MM.1S (cell line): ENCODE measurements around the gene IRF3.

Source experiments
- DNase-seq: peaks from one replicate; pipeline ENCODE4 v3.0.0-alpha.2; 2015
- H2AFZ ChIP-seq: fragments of 300-600 bp; sonication (generic); 2 replicates; pipeline ENCODE4 v1.6.0; 2016; ENCODE audit warnings: antibody characterized with exemption, low read length
- H3F3A ChIP-seq: fragments of 300-600 bp; sonication (generic); 2 replicates; pipeline ENCODE4 v1.6.1; 2016; ENCODE audit warnings: mild to moderate bottlenecking, antibody characterized with exemption, low read length, moderate library complexity, mixed read lengths; ENCODE audit not compliant: insufficient read depth
- H3K27ac ChIP-seq: fragments of 300-600 bp; sonication (generic); 2 replicates; pipeline ENCODE4 v1.5.1; 2016; ENCODE audit warnings: mild to moderate bottlenecking, low read length
- H3K27me3 ChIP-seq: fragments of 300-600 bp; sonication (generic); replicated peaks from 2 replicates; pipeline ENCODE4 v1.6.0; 2016; ENCODE audit warnings: low read length; ENCODE audit not compliant: insufficient read depth
- H3K36me3 ChIP-seq: fragments of 300-600 bp; sonication (generic); replicated peaks from 2 replicates; pipeline ENCODE4 v1.6.1; 2016; ENCODE audit warnings: mild to moderate bottlenecking, low read length, mixed read lengths; ENCODE audit not compliant: insufficient read depth
- H3K4me1 ChIP-seq: fragments of 300-600 bp; sonication (generic); 2 replicates; pipeline ENCODE4 v1.6.1; 2016; ENCODE audit warnings: low read length, mixed read lengths
- H3K4me2 ChIP-seq: fragments of 300-600 bp; sonication (generic); 2 replicates; pipeline ENCODE4 v1.6.0; 2016; ENCODE audit warnings: low read depth, low read length
- H3K4me3 ChIP-seq: fragments of 300-600 bp; sonication (generic); 2 replicates; pipeline ENCODE4 v1.5.1; 2016; ENCODE audit warnings: low read length, mixed read lengths
- H3K79me2 ChIP-seq: fragments of 300-600 bp; sonication (generic); 2 replicates; pipeline ENCODE4 v1.6.1; 2016; ENCODE audit warnings: mixed run types, low read length, mixed read lengths
- H3K9ac ChIP-seq: fragments of 300-600 bp; sonication (generic); 2 replicates; pipeline ENCODE4 v1.6.1; 2016; ENCODE audit warnings: low read length, mixed read lengths
- H3K9me2 ChIP-seq: fragments of 300-600 bp; sonication (generic); replicated peaks from 2 replicates; pipeline ENCODE4 v1.6.1; 2016; ENCODE audit warnings: mild to moderate bottlenecking, low read length, mixed read lengths; ENCODE audit not compliant: insufficient read depth
- H3K9me3 ChIP-seq: fragments of 300-600 bp; sonication (generic); replicated peaks from 2 replicates; pipeline ENCODE4 v1.6.1; 2016; ENCODE audit warnings: mild to moderate bottlenecking, low read length, mixed read lengths; ENCODE audit not compliant: insufficient read depth
- H4K20me1 ChIP-seq: fragments of 300-600 bp; sonication (generic); 2 replicates; pipeline ENCODE4 v1.6.1; 2016; ENCODE audit warnings: mild to moderate bottlenecking, low read length, moderate library complexity, mixed read lengths; ENCODE audit not compliant: insufficient read depth
- EZH2 ChIP-seq: fragments of 300-600 bp; sonication (generic); optimal IDR thresholded peaks from 2 replicates; pipeline ENCODE3; 2017; ENCODE audit warnings: low read depth, mild to moderate bottlenecking, antibody characterized with exemption, low read length, mixed read lengths
- EZH2phosphoT487 ChIP-seq: fragments of 300-600 bp; sonication (generic); IDR thresholded peaks from 2 replicates; pipeline ENCODE4 v1.6.1; 2018; ENCODE audit warnings: antibody characterized with exemption, low read length
- TF ChIP-seq, protein P1 (sequence below): fragments of 300-600 bp; sonication (generic); IDR thresholded peaks from 2 replicates; pipeline ENCODE4 v1.5.1; 2016; ENCODE audit warnings: antibody characterized with exemption, low read length, mixed read lengths

The IRF3 gene

DNA sequence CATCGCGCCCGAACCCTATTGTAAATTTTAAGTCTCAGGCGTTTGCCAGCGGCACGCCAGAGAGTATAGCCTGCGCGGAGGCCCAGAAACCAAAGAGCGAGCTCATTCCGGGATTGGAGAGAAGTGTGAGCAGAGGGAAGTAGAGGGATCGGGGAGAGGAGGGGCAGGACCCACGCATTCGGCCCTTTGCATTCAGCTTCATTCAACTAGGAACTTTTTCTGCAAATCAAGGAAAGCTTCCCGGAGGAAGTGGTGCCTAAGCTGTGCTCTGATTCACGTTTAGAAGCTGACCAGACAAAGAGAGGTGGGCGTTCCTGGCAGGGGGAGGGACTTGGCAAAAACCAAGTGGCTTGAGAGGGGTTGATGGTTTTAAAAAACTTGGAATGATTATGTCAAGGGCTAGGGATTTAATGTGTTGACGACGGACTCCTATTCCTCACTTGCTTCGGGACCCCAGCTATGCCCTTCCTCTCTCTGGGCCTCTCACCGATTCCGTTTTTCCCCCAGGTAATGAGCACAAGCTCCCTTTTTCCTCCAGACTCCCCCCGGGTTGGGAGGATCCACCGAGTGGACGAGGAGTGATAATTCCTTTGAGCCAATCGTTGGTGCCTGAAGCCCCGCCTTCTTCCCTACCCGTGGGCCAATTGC, 10.6 kb upstream of the IRF3 start:
- TF ChIP-seq EZH2 (no peak), EZH2phosphoT487 (no peak)
- TF ChIP-seq, protein P1, sequence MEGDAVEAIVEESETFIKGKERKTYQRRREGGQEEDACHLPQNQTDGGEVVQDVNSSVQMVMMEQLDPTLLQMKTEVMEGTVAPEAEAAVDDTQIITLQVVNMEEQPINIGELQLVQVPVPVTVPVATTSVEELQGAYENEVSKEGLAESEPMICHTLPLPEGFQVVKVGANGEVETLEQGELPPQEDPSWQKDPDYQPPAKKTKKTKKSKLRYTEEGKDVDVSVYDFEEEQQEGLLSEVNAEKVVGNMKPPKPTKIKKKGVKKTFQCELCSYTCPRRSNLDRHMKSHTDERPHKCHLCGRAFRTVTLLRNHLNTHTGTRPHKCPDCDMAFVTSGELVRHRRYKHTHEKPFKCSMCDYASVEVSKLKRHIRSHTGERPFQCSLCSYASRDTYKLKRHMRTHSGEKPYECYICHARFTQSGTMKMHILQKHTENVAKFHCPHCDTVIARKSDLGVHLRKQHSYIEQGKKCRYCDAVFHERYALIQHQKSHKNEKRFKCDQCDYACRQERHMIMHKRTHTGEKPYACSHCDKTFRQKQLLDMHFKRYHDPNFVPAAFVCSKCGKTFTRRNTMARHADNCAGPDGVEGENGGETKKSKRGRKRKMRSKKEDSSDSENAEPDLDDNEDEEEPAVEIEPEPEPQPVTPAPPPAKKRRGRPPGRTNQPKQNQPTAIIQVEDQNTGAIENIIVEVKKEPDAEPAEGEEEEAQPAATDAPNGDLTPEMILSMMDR, result no peak
- Histone ChIP-seq H3K4me3 (peak overlapping the region; percentile 65), H3K9me2 (no peaks in the 10 kb centered on the region), H3K27ac (peak overlapping the region; percentile 96), H3K27me3 (no peaks in the 10 kb centered on the region), H2AFZ (peak overlapping the region; percentile 53), H3K36me3 (no peaks in the 10 kb centered on the region), H3K9ac (peak overlapping the region; percentile 90), H3K9me3 (no peaks in the 10 kb centered on the region), H3F3A (peaks cover 58% of the 10 kb centered on the region), H3K4me1 (peaks cover 24% of the 10 kb centered on the region), H4K20me1 (peaks cover 9% of the 10 kb centered on the region; the same call in 1 of the 2 replicates), H3K4me2 (peak overlapping the region; percentile 74), H3K79me2 (peaks cover 43% of the 10 kb centered on the region)
- DNase-seq, result peak; percentile 87

DNA sequence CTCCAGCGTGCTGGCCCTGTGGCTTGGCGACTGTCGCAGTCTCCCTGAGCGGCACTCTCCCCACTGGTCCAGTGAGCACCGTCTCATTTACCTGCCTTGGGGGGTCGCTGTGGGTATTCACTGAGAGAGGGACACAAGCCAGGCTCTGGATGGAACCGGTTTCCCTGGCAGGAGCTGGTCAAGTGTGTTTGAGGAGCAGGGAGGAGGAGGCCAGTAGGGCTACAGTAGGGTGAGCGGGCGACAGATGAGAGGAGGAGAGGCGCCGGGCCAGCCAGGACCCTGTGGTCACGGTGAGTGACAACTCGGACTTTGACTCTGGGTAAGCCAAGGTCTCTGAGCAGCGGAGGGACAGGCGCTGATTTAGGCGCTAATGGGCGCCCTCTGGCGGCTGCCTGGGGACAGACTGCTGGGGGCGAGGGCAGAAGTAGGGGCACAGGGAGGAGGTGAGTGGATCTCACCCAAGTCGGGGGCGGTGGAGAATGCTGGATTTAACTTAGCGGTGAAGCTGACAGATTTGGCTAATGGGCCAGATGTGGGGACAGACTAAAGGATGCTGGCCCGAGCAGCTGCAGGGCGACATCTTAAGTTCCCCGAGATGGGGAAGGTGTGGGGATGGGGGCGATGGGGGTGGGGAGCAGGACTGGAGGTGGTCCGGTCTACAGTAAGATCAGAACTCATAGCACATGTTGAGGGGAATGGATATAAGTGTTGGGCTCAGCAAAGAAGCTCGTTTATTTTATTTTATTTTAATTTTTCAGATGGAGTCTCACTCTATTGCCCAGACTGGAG, 6.7 kb upstream of the IRF3 start:
- DNase-seq, result peak; percentile 80
- Histone ChIP-seq H4K20me1 (no peaks in the 10 kb centered on the region), H3K4me1 (peaks cover 11% of the 10 kb centered on the region), H3K4me2 (peak overlapping the region; percentile 74; the same call in 1 of the 2 replicates), H3K9me2 (no peaks in the 10 kb centered on the region), H3K36me3 (no peaks in the 10 kb centered on the region), H3K9ac (peak overlapping the region; percentile 22; the same call in 1 of the 2 replicates), H3K9me3 (no peaks in the 10 kb centered on the region), H3K4me3 (0 out of 2 replicates have a peak overlapping the region, but pooled peaks have one; percentile 23), H3K79me2 (peaks cover 11% of the 10 kb centered on the region), H3K27me3 (no peaks in the 10 kb centered on the region), H3K27ac (peak overlapping the region; percentile 24; the same call in 1 of the 2 replicates), H2AFZ (peak overlapping the region; percentile 56), H3F3A (peaks cover 32% of the 10 kb centered on the region)
- TF ChIP-seq, protein P1, result peak; percentile 95
- TF ChIP-seq EZH2phosphoT487 (no peak), EZH2 (no peak)

DNA sequence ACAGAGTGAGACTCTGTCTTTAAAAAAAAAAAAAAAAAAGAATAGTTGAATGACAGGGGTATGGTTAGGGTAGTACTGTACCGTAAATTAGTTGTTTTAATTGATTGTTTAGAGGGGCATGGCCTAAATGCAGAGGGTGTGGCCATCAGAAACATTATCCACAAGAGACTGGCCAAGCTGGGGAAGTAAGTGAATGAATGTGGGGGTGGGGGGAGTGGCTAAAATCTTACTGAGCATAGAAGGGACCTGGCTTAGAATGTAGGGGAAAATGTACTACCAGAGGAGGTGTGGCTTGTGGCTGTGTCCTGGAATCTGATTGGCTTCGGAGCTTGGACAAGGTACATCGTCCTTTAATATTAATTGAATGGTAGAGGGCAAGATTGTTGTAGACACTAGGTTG, 3.9 kb upstream of the IRF3 start:
- H3K9me2 ChIP-seq, result no peaks in the 10 kb centered on the region
- no peak overlapping the region for H2AFZ ChIP-seq
- DNase-seq, result no peak
- H4K20me1 ChIP-seq, result no peaks in the 10 kb centered on the region
- H3K9me3 ChIP-seq, result no peaks in the 10 kb centered on the region
- peaks cover 33% of the 10 kb centered on the region for H3K79me2 ChIP-seq
- no peaks in the 10 kb centered on the region for H3K27me3 ChIP-seq
- H3K27ac ChIP-seq, result no peak overlapping the region
- peaks cover 28% of the 10 kb centered on the region for H3F3A ChIP-seq
- H3K4me1 ChIP-seq, result peaks cover 17% of the 10 kb centered on the region
- TF ChIP-seq EZH2phosphoT487 (no peak), EZH2 (no peak)
- TF ChIP-seq, protein P1, result no peak
- no peaks in the 10 kb centered on the region for H3K36me3 ChIP-seq
- no peak overlapping the region for H3K9ac ChIP-seq
- H3K4me2 ChIP-seq, result no peak overlapping the region
- H3K4me3 ChIP-seq, result no peak overlapping the region
